HepG2 (cell line): ENCODE results near the gene MYL11. TPM values are rescaled to one million over a fixed set of nuclear protein-coding genes. Genes with fewer than 3 reads are reported as not detected.

ENCODE experiments used
- ERF ChIP-seq: IDR thresholded peaks from 2 replicates; pipeline ENCODE4 v1.6.1; 2018; ENCODE audit warnings: missing biosample characterization, missing genetic modification reagents
- HIC2 ChIP-seq: sonication (generic); formaldehyde crosslinking; IDR thresholded peaks from 2 replicates; pipeline ENCODE4 v1.9.0; 2022; ENCODE audit warnings: low read depth, missing genetic modification reagents
- HNF1B ChIP-seq: sonication (generic); formaldehyde crosslinking; IDR thresholded peaks from 2 replicates; pipeline ENCODE4 v1.5.1; 2020; ENCODE audit warnings: mild to moderate bottlenecking, moderate library complexity, missing genetic modification reagents
- IKZF5 ChIP-seq: IDR thresholded peaks from 2 replicates; pipeline ENCODE4 v1.6.1; 2018; ENCODE audit warnings: missing genetic modification reagents, mild to moderate bottlenecking, missing compliant biosample characterization
- MIXL1 ChIP-seq: IDR thresholded peaks from 2 replicates; pipeline ENCODE4 v1.6.1; 2016
- NCOA2 ChIP-seq: sonication (generic); formaldehyde crosslinking; IDR thresholded peaks from 2 replicates; pipeline ENCODE4 v1.8.0; 2022; ENCODE audit warnings: inconsistent platforms
- PHF5A ChIP-seq: IDR thresholded peaks from one replicate; pipeline ENCODE4 v1.6.1; 2018; ENCODE audit warnings: low read depth, missing genetic modification reagents; ENCODE audit not compliant: unreplicated experiment
- SIX1 ChIP-seq: sonication (generic); formaldehyde crosslinking; IDR thresholded peaks from 2 replicates; pipeline ENCODE4 v1.4.0; 2020; ENCODE audit warnings: missing genetic modification reagents, borderline replicate concordance
- SOX6 ChIP-seq, 2 experiments: fragments of 450-650 bp in 1 of 2; sonication (generic) in 1 of 2; formaldehyde crosslinking in 1 of 2; IDR thresholded peaks; 2 replicates each; pipeline versions ENCODE4 v1.4.0 to v1.6.1; 2017 to 2020; ENCODE audit warnings: antibody characterized with exemption in 1 of 2, mild to moderate bottlenecking in 1 of 2, missing genetic modification reagents in 1 of 2
- TRIM24 ChIP-seq: sonication (generic); formaldehyde crosslinking; IDR thresholded peaks from 2 replicates; pipeline ENCODE4 v1.8.0; 2022; ENCODE audit warnings: mild to moderate bottlenecking, missing genetic modification reagents
- ZBTB20 ChIP-seq: sonication (generic); formaldehyde crosslinking; IDR thresholded peaks from 2 replicates; pipeline ENCODE4 v1.8.1; 2023; ENCODE audit warnings: missing genetic modification reagents, low read depth, mild to moderate bottlenecking, borderline replicate concordance
- ZBTB34 ChIP-seq: sonication (generic); formaldehyde crosslinking; IDR thresholded peaks from 2 replicates; pipeline ENCODE4 v1.8.0; 2022; ENCODE audit warnings: mild to moderate bottlenecking, missing genetic modification reagents
- ZMYM3 ChIP-seq: sonication (generic); formaldehyde crosslinking; IDR thresholded peaks from 2 replicates; pipeline ENCODE4 v1.5.1; 2020; ENCODE audit warnings: mild to moderate bottlenecking, missing genetic modification reagents
- ZNF251 ChIP-seq: sonication (generic); formaldehyde crosslinking; IDR thresholded peaks from 2 replicates; pipeline ENCODE4 v1.9.0; 2021; ENCODE audit warnings: mild to moderate bottlenecking, missing genetic modification reagents
- ZNF331 ChIP-seq: sonication (generic); formaldehyde crosslinking; IDR thresholded peaks from 2 replicates; pipeline ENCODE4 v1.4.0; 2020; ENCODE audit warnings: missing genetic modification reagents
- ZNF362 ChIP-seq: sonication (generic); formaldehyde crosslinking; IDR thresholded peaks from 2 replicates; pipeline ENCODE4 v1.4.0; 2020; ENCODE audit warnings: missing genetic modification reagents, mild to moderate bottlenecking, borderline replicate concordance
- ZNF414 ChIP-seq: sonication (generic); formaldehyde crosslinking; IDR thresholded peaks from 2 replicates; pipeline ENCODE4 v1.5.0; 2020; ENCODE audit warnings: missing genetic modification reagents
- ZNF660 ChIP-seq: sonication (generic); formaldehyde crosslinking; IDR thresholded peaks from 2 replicates; pipeline ENCODE4 v1.5.1; 2020; ENCODE audit warnings: mild to moderate bottlenecking, low read depth, missing genetic modification reagents, borderline replicate concordance
- ZNF883 ChIP-seq: sonication (generic); formaldehyde crosslinking; IDR thresholded peaks from 2 replicates; pipeline ENCODE4 v1.5.1; 2020; ENCODE audit warnings: mild to moderate bottlenecking, missing genetic modification reagents; ENCODE audit errors: not compliant biosample characterization
- polyA plus RNA-seq, 8 experiments: library from polyadenylated mRNA; depleted of rRNA in 3 of 8; stranded (reverse) in 7 of 8; unstranded in 1 of 8; fragments of >200 nt; fragmentation: Illumina TruSeq in 4 of 8; extraction: Trizol in 4 of 8; gene quantifications; 2 replicates each; pipeline versions ENCODE4 v1.2.1 to v1.2.3, GENCODE V29; 2011 to 2016; ENCODE audit warnings: low read depth in 4 of 8, missing spikeins in 1 of 8, mixed read lengths in 1 of 8; ENCODE audit not compliant: insufficient read depth in 1 of 8
- total RNA-seq, 5 experiments: library from RNA; depleted of rRNA; stranded (reverse); fragments of >200 nt; fragmentation: Illumina TruSeq; extraction: Trizol; gene quantifications; 2 replicates each; pipeline ENCODE4 v1.2.3, GENCODE V29; 2016; ENCODE audit warnings: low read depth in 1 of 5

The MYL11 gene
- total and polyA plus RNA-seq, 2 of the 13 experiments (the other 11 are each of a cell fraction or from before 2014, with no cell fraction given) = not detected

GRCh38 chr16:30401768-30402425 is 27.3 kb downstream of the MYL11 start (continued):
- TF ChIP-seq ZBTB34 (CRISPR knock-in tag) = no peak
- peak; percentile 92; the same call in 1 of the 2 replicates for TF ChIP-seq ERF (CRISPR knock-in tag)
- peak; percentile 31 for TF ChIP-seq ZNF883 (CRISPR knock-in tag)
- TF ChIP-seq ZNF362 = 0 out of 2 replicates have a peak, but pooled peaks have one; percentile 23
- TF ChIP-seq HIC2 = peak; percentile 21; the same call in 1 of the 2 replicates
- TF ChIP-seq ZNF660 = no peak
- TF ChIP-seq ZMYM3 (CRISPR knock-in tag) = peak; percentile 99
- peak; percentile 74; the same call in 1 of the 2 replicates for TF ChIP-seq ZNF414
- TF ChIP-seq SIX1 (CRISPR knock-in tag) = peak; percentile 63; the same call in 1 of the 2 replicates
- peak; percentile 67 for TF ChIP-seq IKZF5 (CRISPR knock-in tag)
- no peak for TF ChIP-seq TRIM24 (CRISPR knock-in tag)
- no peak for TF ChIP-seq ZBTB20 (CRISPR knock-in tag)
- peak; percentile 51 for TF ChIP-seq PHF5A (CRISPR knock-in tag)
- TF ChIP-seq NCOA2 = peak; percentile 72
- TF ChIP-seq MIXL1 (CRISPR knock-in tag) = peak; percentile 90
- TF ChIP-seq ZNF331 (CRISPR knock-in tag) = peak; percentile 76
- peak; percentile 83 for TF ChIP-seq HNF1B (CRISPR knock-in tag)
- TF ChIP-seq SOX6 (IDR thresholded peaks at IDR 0.05) = no peak
- TF ChIP-seq SOX6 (CRISPR knock-in tag; IDR thresholded peaks at IDR 0.05) = peak; percentile 94
- TF ChIP-seq ZNF251 = no peak
